GM18907 (cell line): ENCODE data around the gene IDH3B.
"Not testable (repeated sequence)": the region's sequence is repeated elsewhere in the genome, so short reads cannot be mapped to it uniquely, and the experiment has no call there.

ENCODE experiments used
- ATAC-seq: cut with Tn5 transposase; IDR thresholded peaks from one replicate; pipeline ENCODE4 v1.9.1; 2021; ENCODE audit warnings: mild to moderate bottlenecking, moderate library complexity; ENCODE audit not compliant: unreplicated experiment

The IDH3B gene

DNA sequence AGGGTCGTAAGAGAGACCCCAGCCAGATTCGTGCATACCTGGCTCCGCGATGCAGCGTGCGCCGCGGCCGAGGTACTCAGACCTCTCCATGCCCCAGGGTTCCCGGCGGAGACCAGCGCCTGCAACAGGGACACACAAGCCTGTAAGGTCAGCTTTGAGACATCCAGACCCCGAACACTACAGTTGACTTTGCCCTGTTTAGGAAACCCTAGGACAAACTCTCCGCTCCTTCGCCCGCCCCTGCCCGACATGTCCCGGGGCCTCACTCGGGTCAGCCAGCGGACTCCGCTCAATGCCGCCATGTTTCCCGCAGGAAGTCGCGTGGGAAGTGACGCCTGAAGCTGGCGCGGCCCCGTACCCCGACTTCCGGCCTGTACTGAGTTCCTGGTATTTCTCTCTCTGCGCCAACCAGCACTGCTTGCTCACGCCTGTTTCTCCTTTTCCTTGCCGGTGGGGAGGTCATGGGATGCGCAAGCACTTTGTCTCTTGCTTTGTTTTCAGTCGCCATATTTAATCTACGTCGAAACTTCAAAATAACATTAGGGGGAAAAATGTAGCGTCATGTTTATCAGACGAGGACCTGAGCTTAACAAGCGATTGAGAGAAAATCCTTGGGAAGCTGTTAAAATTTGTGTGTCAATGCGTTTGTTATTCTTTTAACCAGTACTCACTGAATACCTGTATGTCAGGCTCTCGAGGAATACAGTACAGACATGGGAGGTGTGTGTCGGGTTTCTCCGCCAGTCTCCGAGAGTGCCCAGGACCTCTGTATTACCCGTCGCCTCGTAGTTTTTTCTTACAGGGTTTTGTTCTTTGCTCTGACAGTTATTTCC, at the start of gene IDH3B:
IDH3B (minus strand) TSS at position 330 of the 833 bp plus-strand sequence; CDS start at position 302, 28 bp downstream.
- peak; percentile 73 for ATAC-seq

DNA sequence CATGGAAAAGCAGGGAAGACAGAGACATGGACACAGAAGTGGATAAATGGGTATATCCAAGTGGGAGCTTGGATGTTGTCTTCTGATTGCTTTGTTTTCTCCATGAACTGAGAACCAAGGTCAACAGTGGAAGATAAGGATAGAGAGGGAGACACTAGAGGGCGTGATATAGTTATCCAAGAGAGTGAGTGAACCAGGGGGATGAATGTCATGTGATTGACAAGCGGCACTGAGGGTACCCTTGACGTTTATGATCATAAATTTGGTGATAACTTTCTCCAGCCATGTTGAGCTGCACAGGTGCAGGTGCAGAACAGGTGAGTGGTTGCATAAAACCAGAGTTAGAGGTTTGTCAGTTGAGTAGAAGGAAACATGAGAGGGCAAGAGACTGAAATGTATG, 49.3 kb upstream of the IDH3B start:
- no peak for ATAC-seq

DNA sequence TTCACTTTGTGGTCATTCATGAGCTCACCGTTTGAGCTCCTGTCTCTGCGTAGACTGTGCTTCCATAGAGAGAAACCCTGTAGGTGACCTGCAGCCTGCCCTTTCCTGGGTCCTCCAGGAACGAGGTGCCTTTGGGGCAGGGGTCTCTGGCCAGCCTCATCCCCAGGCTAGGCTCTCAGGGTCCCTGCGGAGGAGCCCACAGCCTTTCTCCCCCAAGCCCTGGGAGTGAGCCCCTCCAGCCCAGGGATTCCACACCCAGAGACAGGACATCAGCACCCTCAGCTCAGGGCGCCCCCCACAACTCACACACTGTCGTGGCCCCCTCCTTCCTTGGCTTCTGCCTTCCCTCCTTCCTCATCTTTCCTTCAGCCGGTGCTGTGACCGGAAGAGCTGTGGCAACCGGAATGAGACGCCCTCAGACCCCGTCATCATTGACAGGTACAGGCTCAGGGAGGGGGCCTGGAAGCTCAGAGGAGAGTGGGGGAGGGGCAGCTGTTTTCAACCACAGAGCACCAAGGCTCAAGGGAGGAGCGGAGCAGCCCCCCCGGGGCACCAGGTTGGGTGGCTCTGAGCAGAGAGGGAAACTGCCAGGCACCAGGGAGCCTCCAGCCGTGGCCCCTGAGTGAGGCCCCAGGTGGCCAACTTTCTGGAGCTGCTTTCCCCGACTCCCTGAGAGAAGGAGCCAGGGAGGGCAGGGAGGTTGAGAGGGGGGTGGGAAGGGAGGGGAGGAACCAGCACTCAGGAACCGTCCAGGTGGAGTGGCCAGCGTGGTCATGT, 45.4 kb upstream of the IDH3B start:
- no peak for ATAC-seq

DNA sequence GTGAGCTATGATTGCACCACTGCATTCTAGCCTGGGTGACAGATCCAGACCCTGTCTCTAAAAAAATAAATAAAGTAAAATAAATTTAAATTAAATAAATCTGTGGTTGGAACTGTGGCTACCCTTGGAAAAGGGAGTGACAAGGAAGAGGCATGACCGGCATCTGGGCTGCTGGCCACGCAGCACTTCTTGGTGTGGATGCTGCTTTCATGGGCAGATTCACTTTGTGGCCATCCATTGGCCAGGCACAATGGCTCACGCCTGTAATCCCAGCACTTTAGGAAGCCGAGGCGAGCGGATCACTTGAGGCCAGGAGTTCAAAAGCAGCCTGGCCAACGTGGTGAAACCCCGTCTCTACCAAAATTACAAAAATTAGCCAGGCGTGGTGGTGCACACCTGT, 44.6 kb upstream of the IDH3B start:
- no peak for ATAC-seq

DNA sequence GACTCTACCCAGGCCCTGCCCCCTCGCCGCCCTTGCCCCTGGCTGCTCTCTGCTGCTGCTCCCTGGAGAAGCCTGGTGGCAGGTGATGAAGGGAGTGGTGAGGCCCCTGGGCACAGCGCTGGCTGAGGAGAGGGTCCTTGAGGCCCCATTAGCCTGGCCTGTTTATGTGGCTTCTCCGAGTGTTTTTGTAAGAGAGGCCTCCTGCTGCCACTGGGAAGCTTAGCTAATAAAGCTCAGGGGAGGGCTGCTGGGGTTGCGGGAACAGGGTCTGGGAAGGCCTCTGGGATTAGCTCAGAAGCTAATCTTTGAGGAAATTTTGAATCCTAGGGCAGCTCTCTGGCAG, 44.0 kb upstream of the IDH3B start:
- no peak for ATAC-seq

DNA sequence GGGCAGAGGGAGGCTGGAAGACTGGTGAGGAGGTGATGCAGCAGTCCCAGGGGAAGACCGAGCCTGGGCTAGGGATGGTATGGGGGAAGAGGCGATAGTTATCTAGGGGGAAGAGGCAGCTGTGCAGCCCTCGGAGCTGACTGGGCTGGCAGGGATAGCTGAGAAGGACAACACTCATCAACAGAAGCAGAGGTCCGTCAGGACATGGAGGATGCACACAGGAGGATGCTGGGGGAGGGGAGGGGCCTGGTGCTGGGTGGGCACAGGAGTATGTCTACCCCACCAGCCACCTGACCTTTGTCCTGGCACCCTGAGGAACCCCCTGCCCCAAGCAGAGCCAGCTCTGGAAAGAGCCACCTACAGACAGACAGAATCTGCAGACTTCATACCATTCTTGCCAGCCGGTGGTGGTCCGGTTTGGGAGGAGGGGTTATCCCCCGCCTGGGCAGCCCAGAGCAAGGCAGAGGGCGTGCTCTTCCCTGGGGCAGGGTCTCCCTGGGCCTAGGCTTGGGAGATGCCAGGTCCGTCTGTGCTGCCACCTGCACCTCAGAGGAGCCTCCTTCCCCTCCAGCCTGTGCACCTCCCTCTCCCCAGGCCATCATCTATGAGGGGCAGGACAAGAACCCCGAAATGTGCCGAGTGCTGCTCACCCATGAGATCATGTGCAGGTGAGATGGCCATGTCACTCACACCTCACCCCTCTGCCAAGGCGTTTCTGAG, 43.5 kb upstream of the IDH3B start:
- ATAC-seq, result no peak

DNA sequence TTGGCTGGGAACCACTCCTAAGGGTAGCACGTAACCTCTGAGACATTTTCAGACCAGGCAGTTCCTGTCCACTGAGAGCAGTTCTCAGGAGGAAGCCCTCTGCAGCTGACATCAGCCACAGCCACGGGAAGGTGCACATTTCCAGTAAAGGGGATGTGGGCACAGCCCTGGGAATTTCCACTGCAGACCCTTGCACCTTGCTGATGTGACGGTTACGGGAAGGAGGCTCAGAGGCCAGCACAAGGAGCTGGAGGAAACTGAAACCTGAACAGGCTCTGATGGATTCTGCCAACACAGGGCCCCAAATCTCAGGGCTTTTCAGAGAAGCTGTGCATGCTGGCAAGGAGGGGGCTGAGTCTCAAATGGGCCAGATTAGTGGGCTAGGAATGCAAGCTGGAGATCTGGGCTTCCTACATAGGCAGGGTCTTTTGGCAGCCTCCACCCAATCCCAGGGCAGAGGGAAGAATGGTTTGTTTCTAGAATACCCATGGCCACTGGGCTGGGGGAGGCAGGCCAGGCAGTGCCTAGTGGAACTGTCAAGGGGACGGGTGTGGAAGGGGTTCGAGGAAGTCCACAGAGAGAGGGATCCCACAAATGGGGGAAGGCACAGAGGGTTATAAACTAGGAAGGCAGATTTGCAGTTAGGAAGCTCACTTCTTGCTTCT, 42.8 kb upstream of the IDH3B start:
- no peak for ATAC-seq

DNA sequence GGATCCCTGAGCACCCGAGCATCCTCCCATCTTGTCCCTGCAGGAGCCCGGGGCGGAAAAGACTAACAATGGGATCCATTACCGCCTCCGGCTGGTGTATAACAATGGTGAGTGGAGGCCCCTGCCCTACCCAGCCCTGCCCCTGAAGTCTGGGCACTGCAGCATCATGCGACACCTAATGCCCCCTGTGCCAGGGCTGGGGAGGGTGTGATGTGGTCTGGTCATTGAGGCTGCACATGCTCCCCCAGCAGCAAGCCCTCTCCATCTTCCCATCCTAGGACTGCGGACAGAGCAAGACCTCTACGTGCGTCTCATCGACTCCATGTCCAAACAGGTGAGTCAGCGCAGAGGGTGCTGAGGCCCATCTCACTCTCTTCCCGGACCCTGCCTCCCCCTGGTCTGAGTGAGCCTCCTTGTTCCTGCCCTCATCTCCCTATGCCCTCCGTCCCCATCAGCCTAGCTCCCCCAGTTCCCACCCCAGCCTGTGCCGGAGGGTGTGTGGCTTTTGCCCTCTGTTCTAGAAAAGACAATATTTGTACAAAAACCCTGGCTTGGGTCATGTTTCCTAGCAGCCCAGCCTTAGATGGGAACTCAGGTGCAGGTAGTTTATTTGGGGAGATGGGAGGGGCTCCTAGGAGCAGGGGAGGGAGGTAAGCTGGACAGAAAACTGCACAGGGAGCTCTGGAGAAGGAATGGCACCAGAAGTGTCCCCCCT, 42.1 kb upstream of the IDH3B start:
- ATAC-seq, result no peak

DNA sequence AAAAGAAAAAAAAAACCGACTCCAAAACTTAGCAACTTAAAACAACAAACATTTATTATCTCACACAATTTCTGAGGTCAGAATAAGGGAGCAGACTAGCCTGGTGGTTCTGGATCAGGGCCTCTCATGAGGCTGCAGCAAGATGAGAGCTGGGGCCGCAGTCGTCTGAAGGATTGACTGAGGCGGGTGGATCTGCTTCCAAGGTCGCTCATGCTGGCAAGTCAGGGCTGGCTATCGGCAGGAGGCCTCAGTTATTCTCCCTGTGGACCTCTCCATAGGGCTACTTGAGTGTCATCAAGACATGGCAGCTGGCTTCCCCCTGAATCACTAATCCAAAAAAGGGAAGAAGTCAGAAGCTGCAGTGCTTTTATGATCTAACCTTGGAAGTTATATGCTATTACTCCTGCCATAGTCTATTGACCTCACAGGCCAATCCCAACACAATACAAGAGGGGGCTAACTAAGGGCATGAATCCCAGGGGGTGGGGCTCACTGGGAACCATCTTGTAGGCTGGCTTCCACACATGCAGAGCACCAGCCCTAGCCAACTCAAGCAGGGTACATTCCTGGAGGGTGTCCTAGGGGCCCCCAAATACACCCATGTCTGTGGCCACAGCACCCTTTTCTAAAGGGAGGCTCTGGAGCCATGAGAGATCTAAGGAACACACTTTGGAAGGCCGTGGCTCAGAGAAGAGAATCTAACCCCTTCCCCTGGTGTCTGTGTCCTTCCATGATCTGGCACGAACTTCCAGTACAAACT, 39.9 kb upstream of the IDH3B start:
- ATAC-seq, result no peak

DNA sequence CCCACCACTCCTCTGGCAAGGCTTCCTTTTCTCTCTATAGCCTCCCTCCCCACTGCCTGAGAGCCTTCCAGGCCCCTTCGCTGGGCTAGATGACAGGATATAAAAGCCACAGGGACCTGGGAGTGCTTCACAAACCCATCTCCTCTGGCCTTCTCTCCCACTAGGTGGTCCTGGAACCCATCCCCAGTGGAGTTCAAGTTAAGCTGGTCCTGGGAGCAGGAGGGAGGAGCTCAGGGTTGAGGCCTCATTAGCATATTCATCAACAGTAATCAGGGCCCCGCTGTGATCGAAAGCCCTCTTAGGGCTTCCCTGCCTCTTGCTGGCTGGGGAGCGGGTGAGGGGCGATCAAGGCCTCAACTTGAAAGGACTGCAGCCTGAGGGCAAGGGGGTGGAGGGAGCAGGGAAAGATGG, 37.7 kb upstream of the IDH3B start:
- no peak for ATAC-seq

DNA sequence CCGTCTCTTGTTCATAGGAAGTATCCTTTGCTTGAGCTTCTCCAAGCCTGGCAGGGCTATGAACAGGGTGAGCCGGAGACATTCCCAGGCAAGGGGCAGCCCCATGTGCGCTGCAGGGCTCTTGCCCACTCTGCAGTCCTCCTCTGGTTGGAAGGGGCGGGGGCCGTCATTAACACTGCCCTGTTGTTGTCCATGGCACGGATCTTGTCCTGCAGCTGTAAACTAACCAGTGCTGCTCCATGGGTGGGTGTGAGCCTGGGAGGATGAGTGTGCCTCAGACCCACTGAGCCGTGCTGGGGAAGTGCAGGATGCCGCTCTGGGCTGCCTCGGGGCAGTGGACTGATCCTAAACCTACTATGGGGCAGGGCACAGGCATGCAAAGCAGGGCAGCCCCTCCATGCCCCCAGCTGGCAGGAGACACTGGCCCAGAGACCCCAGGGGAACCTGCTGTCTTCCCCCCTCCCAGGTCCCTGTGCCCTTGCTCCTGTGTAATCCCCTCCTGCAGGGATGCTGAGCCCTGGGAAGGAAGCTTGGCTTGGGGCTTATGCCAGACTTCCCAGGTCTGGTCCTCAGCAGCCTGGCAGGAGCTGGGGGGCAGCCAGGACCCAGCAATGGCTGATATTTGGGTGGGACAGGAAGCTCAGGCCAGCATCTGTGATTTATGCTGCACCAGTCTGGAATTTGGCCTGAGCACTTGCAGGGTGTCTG, 37.1 kb upstream of the IDH3B start:
- no peak for ATAC-seq

DNA sequence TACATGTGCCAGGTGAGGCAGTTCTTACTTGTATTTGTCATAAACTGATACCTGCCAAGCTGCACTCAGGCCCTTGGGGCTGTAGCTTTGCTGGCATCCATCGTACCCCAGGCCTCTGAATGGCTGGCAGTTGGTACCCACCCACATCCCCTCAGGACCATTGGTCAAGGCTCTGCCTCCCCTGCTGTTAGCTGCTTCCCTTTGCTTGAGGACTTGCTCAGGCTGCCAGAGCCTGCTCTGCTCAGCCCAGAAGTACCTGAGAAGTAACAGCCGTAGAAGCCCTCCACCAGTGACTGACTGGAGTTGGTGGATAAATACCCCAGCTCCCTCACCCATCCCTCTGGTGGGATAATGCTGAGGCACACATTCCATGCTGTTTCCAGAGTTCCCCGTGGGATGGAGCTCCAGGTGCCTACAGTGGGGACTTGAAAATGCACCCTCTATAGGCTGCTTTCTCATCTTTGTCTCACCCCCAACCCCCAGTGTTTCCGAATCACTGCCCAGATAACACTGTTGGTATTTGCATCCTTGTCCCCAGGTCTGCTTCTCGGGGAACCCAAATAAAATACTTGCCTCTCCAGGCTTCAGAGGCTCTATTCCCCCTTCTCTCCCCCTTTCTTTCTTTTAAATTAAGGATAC, 35.9 kb upstream of the IDH3B start:
- no peak for ATAC-seq

DNA sequence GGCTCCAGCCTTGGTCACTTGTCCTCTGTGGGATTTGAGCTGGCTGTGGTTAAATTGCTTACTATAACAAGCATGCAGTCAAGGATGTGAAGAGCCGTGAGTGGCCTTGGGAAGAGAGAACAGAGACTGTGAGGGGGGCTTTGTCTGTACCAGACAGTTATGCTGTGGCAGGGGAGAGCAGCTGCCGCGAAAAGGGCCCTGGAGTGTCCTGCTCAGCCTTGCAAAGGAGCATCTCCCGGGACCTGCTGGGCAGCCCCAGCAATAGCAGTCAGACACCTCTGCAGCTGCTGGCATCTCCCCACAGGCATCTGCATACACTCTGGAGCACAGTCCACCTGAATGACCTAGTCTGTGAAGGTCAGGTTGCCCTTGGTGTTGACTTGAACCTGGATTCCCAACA, 34.9 kb upstream of the IDH3B start:
- no peak for ATAC-seq

DNA sequence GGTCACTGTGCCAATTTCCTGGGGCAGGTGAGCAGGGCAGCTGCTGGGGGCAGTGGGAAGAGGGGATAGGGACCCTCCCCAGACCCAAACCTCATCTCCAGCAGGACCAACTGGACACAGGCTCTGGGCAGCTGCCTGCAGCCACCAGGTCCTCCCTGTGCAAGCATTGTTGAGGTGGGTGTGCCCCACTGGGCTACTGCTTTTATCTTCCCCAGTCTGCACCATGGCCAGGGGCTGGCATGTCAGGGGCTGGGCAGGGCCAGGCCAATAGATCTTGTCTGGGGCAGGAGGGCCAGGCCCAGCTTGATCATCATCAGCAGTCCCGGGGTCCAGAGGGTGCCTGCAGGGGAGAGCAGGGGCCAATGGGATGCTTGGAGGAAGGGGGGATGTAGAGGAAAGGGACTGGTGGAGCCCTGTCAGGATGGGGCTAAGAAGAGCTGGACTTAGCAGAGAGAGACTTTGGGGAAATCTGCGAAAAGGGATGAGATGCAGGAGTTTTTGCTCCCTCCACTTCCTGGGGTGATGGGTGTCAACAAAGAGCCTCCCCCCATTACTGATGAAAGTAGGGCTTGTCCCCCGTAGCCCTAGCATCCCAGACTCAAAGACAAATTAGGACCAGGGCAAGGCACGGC, 34.3 kb upstream of the IDH3B start:
- no peak for ATAC-seq

DNA sequence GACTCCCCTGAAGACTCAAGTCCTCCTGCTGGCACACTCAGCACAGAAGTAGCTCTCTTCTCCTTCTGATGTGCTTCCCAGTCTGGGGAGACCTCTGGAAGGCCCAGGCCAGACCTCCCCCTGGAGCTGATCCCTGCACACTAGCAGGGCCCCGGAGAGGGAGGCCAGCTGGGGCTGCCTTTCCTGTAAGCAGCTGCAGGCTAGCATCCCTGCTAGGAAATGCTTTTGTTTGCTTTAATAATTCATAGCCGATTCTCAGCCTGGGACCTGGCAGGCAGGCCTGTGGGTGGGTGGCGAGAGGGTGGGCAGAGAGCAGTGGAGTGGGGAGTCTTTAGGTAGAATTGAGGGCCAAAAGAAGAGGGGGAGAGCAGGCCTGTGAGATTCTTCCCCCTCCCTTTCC, 33.8 kb upstream of the IDH3B start:
- no peak for ATAC-seq

DNA sequence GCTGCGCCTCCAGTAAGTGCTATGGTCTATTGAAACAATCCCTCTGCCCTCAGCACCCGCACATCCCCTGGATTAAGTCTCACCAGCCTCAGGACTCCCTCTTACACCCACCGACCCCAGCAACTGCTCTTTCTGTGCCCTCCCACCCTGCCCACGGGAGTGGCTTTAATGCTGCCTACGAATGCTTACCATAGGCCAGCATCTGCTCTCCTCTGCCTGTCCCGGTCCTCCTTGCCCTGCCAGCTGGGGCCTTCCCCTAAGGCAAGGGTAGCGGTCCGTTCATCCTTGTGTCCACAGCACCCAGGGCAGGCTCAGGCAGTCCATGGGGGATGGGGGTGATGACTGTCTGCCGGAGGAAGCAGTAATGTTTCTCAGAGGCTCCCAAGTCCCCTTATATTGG, 32.6 kb upstream of the IDH3B start:
- ATAC-seq, result no peak

DNA sequence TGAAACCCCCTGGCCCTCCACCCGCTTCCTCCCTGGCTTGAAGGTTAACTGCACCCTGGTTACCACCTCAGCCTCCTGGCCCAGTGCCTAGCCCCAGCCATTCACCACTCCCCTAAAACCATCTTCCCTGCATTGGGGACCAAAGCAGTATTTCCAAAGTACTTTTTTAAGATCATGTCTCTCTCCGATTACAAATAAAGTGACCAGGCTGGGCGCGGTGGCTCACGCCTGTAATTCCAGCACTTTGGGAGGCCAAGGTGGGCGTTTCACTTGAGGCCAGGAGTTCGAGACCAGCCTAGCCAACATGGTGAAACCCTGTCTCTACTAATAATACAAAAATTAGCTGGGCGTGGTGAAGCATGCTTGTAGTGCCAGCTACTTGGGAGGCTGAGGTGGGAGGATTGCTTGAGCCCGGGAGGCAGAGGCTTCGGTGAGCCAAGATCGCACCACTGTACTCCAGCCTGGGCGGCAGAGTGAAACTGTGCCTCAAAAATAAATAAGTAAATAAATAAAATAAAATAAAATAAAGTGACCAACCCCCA, 32.0 kb upstream of the IDH3B start:
- not testable (repeated sequence) for ATAC-seq
